Measurements from ENCODE around the gene ZFAND6. TPM values are rescaled to one million over a fixed set of nuclear protein-coding genes. Genes with fewer than 3 reads are reported as not detected.

The ZFAND6 gene
- total RNA-seq, 1 donor from 2014 or later = 87.4 TPM

DNA sequence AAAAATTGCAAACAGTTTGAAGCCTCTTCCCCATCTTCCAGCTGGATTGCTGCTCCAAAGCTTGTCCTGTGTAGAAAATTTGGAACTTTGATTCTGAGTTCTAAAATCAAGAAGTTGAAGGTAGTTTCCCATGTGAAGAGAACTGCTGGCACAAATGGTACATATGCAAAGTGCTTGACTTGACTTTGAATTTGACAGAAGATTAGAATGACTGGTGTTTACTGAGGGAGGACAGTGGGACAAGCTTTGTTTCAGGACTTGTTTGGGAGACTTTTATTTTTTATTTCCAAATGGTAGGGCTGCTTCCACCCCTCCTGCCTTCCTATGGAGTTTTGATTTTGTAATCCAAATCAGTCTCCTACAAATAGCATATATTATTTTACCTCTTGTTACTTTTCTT lies 7.4 kb downstream of the ZFAND6 start:
- no peaks in the 10 kb centered on the region for H3K36me3 ChIP-seq
- no peak overlapping the region for H3K27ac ChIP-seq
- H3K9me3 ChIP-seq = no peaks in the 10 kb centered on the region
- H3K27me3 ChIP-seq = no peaks in the 10 kb centered on the region
- intact Hi-C loops (cut with DNase I) = no loop called here
- TF ChIP-seq, protein P1, sequence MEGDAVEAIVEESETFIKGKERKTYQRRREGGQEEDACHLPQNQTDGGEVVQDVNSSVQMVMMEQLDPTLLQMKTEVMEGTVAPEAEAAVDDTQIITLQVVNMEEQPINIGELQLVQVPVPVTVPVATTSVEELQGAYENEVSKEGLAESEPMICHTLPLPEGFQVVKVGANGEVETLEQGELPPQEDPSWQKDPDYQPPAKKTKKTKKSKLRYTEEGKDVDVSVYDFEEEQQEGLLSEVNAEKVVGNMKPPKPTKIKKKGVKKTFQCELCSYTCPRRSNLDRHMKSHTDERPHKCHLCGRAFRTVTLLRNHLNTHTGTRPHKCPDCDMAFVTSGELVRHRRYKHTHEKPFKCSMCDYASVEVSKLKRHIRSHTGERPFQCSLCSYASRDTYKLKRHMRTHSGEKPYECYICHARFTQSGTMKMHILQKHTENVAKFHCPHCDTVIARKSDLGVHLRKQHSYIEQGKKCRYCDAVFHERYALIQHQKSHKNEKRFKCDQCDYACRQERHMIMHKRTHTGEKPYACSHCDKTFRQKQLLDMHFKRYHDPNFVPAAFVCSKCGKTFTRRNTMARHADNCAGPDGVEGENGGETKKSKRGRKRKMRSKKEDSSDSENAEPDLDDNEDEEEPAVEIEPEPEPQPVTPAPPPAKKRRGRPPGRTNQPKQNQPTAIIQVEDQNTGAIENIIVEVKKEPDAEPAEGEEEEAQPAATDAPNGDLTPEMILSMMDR (IDR thresholded peaks at IDR 0.05) = no peak
- no peak for TF ChIP-seq POLR2A (IDR thresholded peaks at IDR 0.05)
- no peak for TF ChIP-seq POLR2AphosphoS5 (IDR thresholded peaks at IDR 0.05; ENCODE audit: insufficient read depth in 1 of 2, low read depth in 1 of 2)
- no peak for DNase-seq (ENCODE audit: extremely low spot score in 2 of 2)
- H3K4me1 ChIP-seq = peaks cover 29% of the 10 kb centered on the region
- H3K4me3 ChIP-seq = no peak overlapping the region

DNA sequence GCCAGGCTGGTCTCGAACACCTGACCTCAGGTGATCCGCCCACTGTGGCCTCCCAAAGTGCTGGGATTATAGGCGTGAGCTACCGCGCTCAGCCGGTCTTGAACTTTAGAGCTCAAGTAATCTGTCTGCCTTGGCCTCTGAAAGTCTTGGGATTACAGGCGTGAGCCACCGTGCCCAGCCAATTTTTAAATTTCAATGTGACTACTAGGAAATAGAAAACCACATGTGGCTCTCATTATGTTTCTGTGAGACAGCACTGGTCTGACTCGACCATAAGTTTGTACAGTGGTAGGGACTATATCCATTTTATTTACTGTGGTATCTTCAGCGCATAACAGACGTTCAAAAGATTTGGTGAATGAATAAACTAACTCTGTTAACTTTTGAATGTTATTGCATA lies 9.1 kb downstream of the ZFAND6 start:
- Histone ChIP-seq H3K4me1 (peaks cover 38% of the 10 kb centered on the region), H3K27me3 (no peaks in the 10 kb centered on the region), H3K36me3 (no peaks in the 10 kb centered on the region), H3K4me3 (no peak overlapping the region), H3K9me3 (no peaks in the 10 kb centered on the region), H3K27ac (peak overlapping the region; percentile 40)
- no peak for TF ChIP-seq POLR2A (IDR thresholded peaks at IDR 0.05)
- TF ChIP-seq, protein P1 (IDR thresholded peaks at IDR 0.05) = no peak
- no peak for TF ChIP-seq POLR2AphosphoS5 (IDR thresholded peaks at IDR 0.05; ENCODE audit: insufficient read depth in 1 of 2, low read depth in 1 of 2)
- intact Hi-C loops (cut with DNase I) = no loop called here
- no peak for DNase-seq (ENCODE audit: extremely low spot score in 2 of 2)

DNA sequence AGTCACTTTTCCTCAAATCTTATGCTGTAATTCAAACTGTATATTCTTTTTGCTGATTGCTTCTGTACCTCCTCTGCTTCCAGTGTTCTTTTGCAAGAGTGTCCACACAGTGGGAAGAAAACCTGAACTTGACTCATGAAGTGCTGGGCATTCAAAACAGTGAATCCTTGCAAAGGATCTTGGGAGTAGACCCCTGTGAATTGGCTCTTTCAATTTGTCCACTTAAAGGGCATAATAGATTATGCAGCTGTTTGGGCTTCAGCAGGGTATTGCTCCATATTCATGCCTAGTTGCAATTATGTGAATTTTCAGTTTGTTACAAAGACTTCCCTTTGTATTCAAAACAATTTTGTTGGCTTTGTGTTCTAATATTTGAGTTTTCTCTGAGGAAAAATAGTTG lies 11.4 kb downstream of the ZFAND6 start:
- no peaks in the 10 kb centered on the region for H3K27me3 ChIP-seq
- H3K9me3 ChIP-seq = no peaks in the 10 kb centered on the region
- H3K27ac ChIP-seq = no peak overlapping the region
- H3K36me3 ChIP-seq = no peaks in the 10 kb centered on the region
- no peak for TF ChIP-seq POLR2A (IDR thresholded peaks at IDR 0.05)
- TF ChIP-seq, protein P1 (IDR thresholded peaks at IDR 0.05) = no peak
- TF ChIP-seq POLR2AphosphoS5 (IDR thresholded peaks at IDR 0.05; ENCODE audit: insufficient read depth in 1 of 2, low read depth in 1 of 2) = no peak
- no peak overlapping the region for H3K4me3 ChIP-seq
- DNase-seq (ENCODE audit: extremely low spot score in 2 of 2) = no peak
- intact Hi-C loops (cut with DNase I) = no loop called here
- peaks cover 48% of the 10 kb centered on the region for H3K4me1 ChIP-seq

DNA sequence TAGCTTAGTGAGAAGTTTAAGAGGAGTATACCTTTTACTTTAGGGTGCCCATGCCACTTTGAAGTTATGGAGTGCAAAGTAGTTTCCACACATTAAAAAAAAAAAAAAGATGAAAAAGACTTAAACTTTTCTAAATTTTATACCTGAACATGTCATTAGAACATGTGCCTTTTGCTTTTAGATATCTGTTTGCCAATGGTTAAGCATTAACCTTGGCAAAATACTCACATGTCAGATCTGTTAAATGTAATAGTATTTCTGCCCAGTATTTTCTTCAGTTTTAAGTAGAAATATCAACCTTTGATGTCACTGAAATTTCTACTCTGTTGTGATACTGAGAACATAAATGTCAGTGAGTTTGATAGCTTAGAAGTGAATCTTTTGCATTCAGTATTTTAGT lies 12.2 kb downstream of the ZFAND6 start:
- TF ChIP-seq POLR2A (IDR thresholded peaks at IDR 0.05) (no peak), POLR2AphosphoS5 (IDR thresholded peaks at IDR 0.05; ENCODE audit: insufficient read depth in 1 of 2, low read depth in 1 of 2) (no peak)
- TF ChIP-seq, protein P1 (IDR thresholded peaks at IDR 0.05) = no peak
- Histone ChIP-seq H3K4me1 (peaks cover 48% of the 10 kb centered on the region), H3K27ac (no peak overlapping the region)

DNA sequence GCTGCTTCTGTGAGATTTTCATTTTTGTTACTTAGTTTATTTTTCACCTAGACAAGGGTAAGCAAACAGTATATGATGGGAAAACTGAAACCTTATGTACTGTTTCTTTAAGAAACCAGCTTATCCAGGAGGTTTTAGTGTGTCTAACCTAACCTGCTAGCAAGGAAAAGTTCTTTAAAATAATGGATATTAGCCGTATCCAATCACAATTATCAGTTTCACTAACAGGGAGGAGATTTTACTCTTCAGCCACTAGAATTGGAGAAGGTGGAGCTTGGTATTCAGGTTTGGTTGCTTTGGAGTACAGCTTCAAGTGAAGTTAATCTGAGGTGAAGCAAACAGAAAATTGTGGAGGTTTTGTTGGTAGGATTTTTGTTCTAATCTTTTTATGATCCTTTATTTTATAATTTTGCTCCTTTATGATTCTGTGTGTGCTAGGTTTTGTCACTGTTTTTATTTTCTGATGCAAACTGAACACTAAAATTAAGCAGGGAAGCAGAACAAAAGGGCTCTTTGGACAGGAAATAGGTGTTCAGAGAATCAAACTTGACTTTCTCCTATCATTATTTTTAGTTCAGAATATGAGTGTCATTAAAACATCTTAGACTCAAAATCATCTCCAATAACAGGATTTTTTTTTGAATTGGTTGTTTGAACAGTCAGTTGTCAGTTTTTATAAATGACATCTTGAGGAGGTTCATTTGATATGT lies 13.0 kb downstream of the ZFAND6 start:
- no peaks in the 10 kb centered on the region for H3K27me3 ChIP-seq
- peak overlapping the region; percentile 12 to 36 for H3K4me3 ChIP-seq
- H3K9me3 ChIP-seq = no peaks in the 10 kb centered on the region
- H3K4me1 ChIP-seq = peaks cover 48% of the 10 kb centered on the region
- no peak for DNase-seq (ENCODE audit: extremely low spot score in 2 of 2)
- no peak overlapping the region for H3K27ac ChIP-seq
- TF ChIP-seq, protein P1 (IDR thresholded peaks at IDR 0.05) = no peak
- peak in 1 of 2 donors; percentile 95 for TF ChIP-seq POLR2AphosphoS5 (IDR thresholded peaks at IDR 0.05; ENCODE audit: insufficient read depth in 1 of 2, low read depth in 1 of 2)
- H3K36me3 ChIP-seq = no peaks in the 10 kb centered on the region
- intact Hi-C loops (cut with DNase I) = no loop called here

More for the DNA sequence above, 12.2 kb downstream of the ZFAND6 start:
- no peak for DNase-seq (ENCODE audit: extremely low spot score in 2 of 2)
- intact Hi-C loops (cut with DNase I) = no loop called here
- no peaks in the 10 kb centered on the region for H3K9me3 ChIP-seq
- H3K27me3 ChIP-seq = no peaks in the 10 kb centered on the region
- H3K36me3 ChIP-seq = no peaks in the 10 kb centered on the region
- H3K4me3 ChIP-seq = no peak overlapping the region

Measured in vagina (tissue), 2 donors.